Measurements from ENCODE around the gene FBH1.
"Not testable (repeated sequence)": the region's sequence is repeated elsewhere in the genome, so short reads cannot be mapped to it uniquely, and the experiment has no call there.

FBH1 gene

GRCh38 chr10:5876181-5876768 is 13.8 kb upstream of the FBH1 start:
- peak; percentile 54 for DNase-seq (ENCODE audit: low spot score)

GRCh38 chr10:5877041-5877440 is 13.0 kb upstream of the FBH1 start:
- DNase-seq (ENCODE audit: low spot score) = not testable (repeated sequence)

GRCh38 chr10:5882961-5883360 is 7.1 kb upstream of the FBH1 start:
- no peak for DNase-seq (ENCODE audit: low spot score)

GRCh38 chr10:5885619-5886018 is 4.4 kb upstream of the FBH1 start:
- no peak for DNase-seq (ENCODE audit: low spot score)

GRCh38 chr10:5887029-5887428 is 3.0 kb upstream of the FBH1 start:
- no peak for DNase-seq (ENCODE audit: low spot score)

GRCh38 chr10:5887641-5888040 is 2.4 kb upstream of the FBH1 start:
- DNase-seq (ENCODE audit: low spot score) = no peak

- peak; percentile 38 for DNase-seq (ENCODE audit: low spot score)
These were observed 1.7 kb upstream of the FBH1 start for GRCh38 chr10:5888351-5888750.

- peak; percentile 30 for DNase-seq (ENCODE audit: low spot score)
These were observed 1.0 kb upstream of the FBH1 start for GRCh38 chr10:5888843-5889623.

GRCh38 chr10:5890452-5890915 is 441 bp downstream of the FBH1 start:
- no peak for DNase-seq (ENCODE audit: low spot score)

GRCh38 chr10:5891009-5891408 is 966 bp downstream of the FBH1 start:
- no peak for DNase-seq (ENCODE audit: low spot score)

- DNase-seq (ENCODE audit: low spot score) = no peak
These were observed 2.0 kb downstream of the FBH1 start for GRCh38 chr10:5892007-5892406.

GRCh38 chr10:5893321-5893720 is 3.3 kb downstream of the FBH1 start:
- no peak for DNase-seq (ENCODE audit: low spot score)

GRCh38 chr10:5894403-5894802 is 4.4 kb downstream of the FBH1 start:
- DNase-seq (ENCODE audit: low spot score) = no peak

- no peak for DNase-seq (ENCODE audit: low spot score)
These were observed 4.8 kb downstream of the FBH1 start for GRCh38 chr10:5894873-5895272.

GRCh38 chr10:5895365-5895764 is 5.3 kb downstream of the FBH1 start:
- DNase-seq (ENCODE audit: low spot score) = no peak

- DNase-seq (ENCODE audit: low spot score) = no peak
These were observed 5.8 kb downstream of the FBH1 start for GRCh38 chr10:5895804-5896203.

GRCh38 chr10:5896208-5897052 is 6.4 kb downstream of the FBH1 start:
- no peak for DNase-seq (ENCODE audit: low spot score)

GRCh38 chr10:5897053-5897340 is 7.0 kb downstream of the FBH1 start:
- no peak for DNase-seq (ENCODE audit: low spot score)

- no peak for DNase-seq (ENCODE audit: low spot score)
These were observed 7.5 kb downstream of the FBH1 start for GRCh38 chr10:5897504-5897903.

GRCh38 chr10:5898163-5898562 is 8.1 kb downstream of the FBH1 start:
- DNase-seq (ENCODE audit: low spot score) = no peak

- DNase-seq (ENCODE audit: low spot score) = no peak
These were observed 10.2 kb downstream of the FBH1 start for GRCh38 chr10:5900247-5900646.

- DNase-seq (ENCODE audit: low spot score) = no peak
These were observed 12.7 kb downstream of the FBH1 start for GRCh38 chr10:5902511-5903274.

Measured in Ammon's horn (tissue), 1 donor.